Fibroblast of lung (primary cell): ENCODE results near the gene VTI1A. TPM values are rescaled to one million over a fixed set of nuclear protein-coding genes. Genes with fewer than 3 reads are reported as not detected.

Experiments
- DNase-seq, 2 donors: peaks; one replicate each; pipeline versions ENCODE4 v3.0.0 to v3.0.0-alpha.2; 2010; ENCODE audit warnings: low read depth in 2 of 2
- H2AFZ ChIP-seq: 2 replicates; pipeline ENCODE4 v1.5.1; 2012; ENCODE audit warnings: low read length, control low read depth, inconsistent platforms
- H3K27ac ChIP-seq: 2 replicates; pipeline ENCODE4 v1.5.1; 2011; ENCODE audit warnings: low read length, control low read depth; ENCODE audit not compliant: insufficient read depth
- H3K27me3 ChIP-seq: 2 replicates; pipeline ENCODE4 v1.5.1; 2011; ENCODE audit warnings: mild to moderate bottlenecking, low read length; ENCODE audit not compliant: control insufficient read depth, insufficient read depth
- H3K36me3 ChIP-seq: 2 replicates; pipeline ENCODE4 v1.5.1; 2011; ENCODE audit warnings: low read length; ENCODE audit not compliant: control insufficient read depth, insufficient read depth
- H3K4me1 ChIP-seq: 2 replicates; pipeline ENCODE4 v1.5.1; 2011; ENCODE audit warnings: low read length; ENCODE audit not compliant: control insufficient read depth, insufficient read depth; ENCODE audit errors: extremely low read depth
- H3K4me2 ChIP-seq: 2 replicates; pipeline ENCODE4 v1.5.1; 2011; ENCODE audit warnings: low read length, control low read depth; ENCODE audit not compliant: insufficient read depth; ENCODE audit errors: extremely low read depth
- H3K4me3 ChIP-seq, 4 experiments: fragments of 200-600 bp in 1 of 4; sonication (generic) in 1 of 4; replicated peaks in 1 of 4; 2 replicates each; pipeline ENCODE4 v1.5.1; 2011 to 2016; ENCODE audit warnings: low read length in 4 of 4, low read depth in 3 of 4, mild to moderate bottlenecking in 3 of 4, control low read depth in 2 of 4, inconsistent platforms in 1 of 4, mixed read lengths in 1 of 4; ENCODE audit not compliant: insufficient read depth in 1 of 4; ENCODE audit errors: control extremely low read depth in 1 of 4
- H3K79me2 ChIP-seq: 2 replicates; pipeline ENCODE4 v1.5.1; 2012; ENCODE audit warnings: mild to moderate bottlenecking, low read length, inconsistent platforms; ENCODE audit not compliant: control insufficient read depth, insufficient read depth
- H3K9ac ChIP-seq: 2 replicates; pipeline ENCODE4 v1.5.1; 2011; ENCODE audit warnings: mild to moderate bottlenecking, low read length, control low read depth; ENCODE audit not compliant: insufficient read depth
- H3K9me3 ChIP-seq: 2 replicates; pipeline ENCODE4 v1.5.1; 2012; ENCODE audit warnings: low read depth, low read length; ENCODE audit not compliant: control insufficient read depth, insufficient read depth
- H4K20me1 ChIP-seq: 2 replicates; pipeline ENCODE4 v1.5.1; 2011; ENCODE audit warnings: low read length; ENCODE audit not compliant: control insufficient read depth, insufficient read depth; ENCODE audit errors: extremely low read depth
- CTCF ChIP-seq, 2 donors: IDR thresholded peaks in 1 of 2; conservative IDR thresholded peaks in 1 of 2; 1 replicate in 1 of 2; 2 replicates in 1 of 2; pipeline ENCODE4 v1.5.1; 2011 to 2012; ENCODE audit warnings: low read length in 2 of 2, control low read depth in 1 of 2, inconsistent platforms in 1 of 2, low read depth in 1 of 2, mild to moderate bottlenecking in 1 of 2
- EZH2 ChIP-seq: IDR thresholded peaks from 2 replicates; pipeline ENCODE4 v1.5.1; 2012; ENCODE audit warnings: low read length, control low read depth, mild to moderate bottlenecking; ENCODE audit errors: missing control alignments
- polyA plus RNA-seq, 2 donors: library from polyadenylated mRNA; depleted of rRNA in 1 of 2; stranded (reverse) in 1 of 2; unstranded in 1 of 2; fragments of >200 nt; gene quantifications; 2 replicates each; pipeline ENCODE4 v1.2.1, GENCODE V29; 2011 to 2012; ENCODE audit warnings: missing spikeins in 1 of 2
- total RNA-seq: library from RNA; depleted of rRNA; stranded (reverse); fragments of >200 nt; gene quantifications from 2 replicates; pipeline ENCODE4 v1.2.1, GENCODE V29; 2014

The VTI1A gene
- total and polyA plus RNA-seq, 2 donors (not counting 1 experiment from before 2014, with no cell fraction given): 19.1 to 30.9 TPM

GRCh38 chr10:112805701-112806100, 358.7 kb downstream of the VTI1A start:
- Histone ChIP-seq H4K20me1 (no peaks in the 10 kb centered on the region), H3K27me3 (no peaks in the 10 kb centered on the region), H3K27ac (no peak overlapping the region), H3K36me3 (no peaks in the 10 kb centered on the region), H3K4me1 (no peaks in the 10 kb centered on the region), H3K4me3 (no peak overlapping the region), H3K9me3 (no peaks in the 10 kb centered on the region), H2AFZ (no peak overlapping the region), H3K9ac (no peak overlapping the region), H3K79me2 (no peaks in the 10 kb centered on the region), H3K4me2 (no peak overlapping the region)
- no peak for DNase-seq
- TF ChIP-seq CTCF (conservative IDR thresholded peaks at IDR 0.05 in 1 of 2, IDR thresholded peaks at IDR 0.05 in 1 of 2; ENCODE audit: low read depth in 1 of 2, low read length in 2 of 2) (no peak), EZH2 (no peak)

GRCh38 chr10:112807013-112807412, 360.0 kb downstream of the VTI1A start:
- Histone ChIP-seq H3K9ac (no peak overlapping the region), H3K79me2 (no peaks in the 10 kb centered on the region), H3K9me3 (no peaks in the 10 kb centered on the region), H2AFZ (no peak overlapping the region), H3K36me3 (no peaks in the 10 kb centered on the region), H3K4me3 (no peak overlapping the region), H3K4me1 (no peaks in the 10 kb centered on the region), H3K27me3 (no peaks in the 10 kb centered on the region), H3K4me2 (no peak overlapping the region), H3K27ac (no peak overlapping the region), H4K20me1 (no peaks in the 10 kb centered on the region)
- no peak for TF ChIP-seq EZH2
- TF ChIP-seq CTCF (conservative IDR thresholded peaks at IDR 0.05 in 1 of 2, IDR thresholded peaks at IDR 0.05 in 1 of 2; ENCODE audit: low read depth in 1 of 2, low read length in 2 of 2): no peak
- DNase-seq: no peak

GRCh38 chr10:112809736-112810135, 362.7 kb downstream of the VTI1A start:
- Histone ChIP-seq H3K79me2 (no peaks in the 10 kb centered on the region), H3K36me3 (no peaks in the 10 kb centered on the region), H3K4me2 (no peak overlapping the region), H3K27me3 (no peaks in the 10 kb centered on the region), H3K27ac (no peak overlapping the region), H4K20me1 (no peaks in the 10 kb centered on the region), H3K4me1 (peaks cover 14% of the 10 kb centered on the region), H3K4me3 (no peak overlapping the region), H3K9me3 (no peaks in the 10 kb centered on the region), H3K9ac (no peak overlapping the region), H2AFZ (no peak overlapping the region)
- TF ChIP-seq CTCF (conservative IDR thresholded peaks at IDR 0.05 in 1 of 2, IDR thresholded peaks at IDR 0.05 in 1 of 2; ENCODE audit: low read depth in 1 of 2, low read length in 2 of 2) (no peak), EZH2 (no peak)
- peak in 1 of 2 donors; percentile 13 for DNase-seq
